HG03196 (cell line): ENCODE data around the gene CNOT11.
"Not testable (repeated sequence)": the region's sequence is repeated elsewhere in the genome, so short reads cannot be mapped to it uniquely, and the experiment has no call there.

ENCODE experiments used
- ATAC-seq: cut with Tn5 transposase; IDR thresholded peaks from one replicate; pipeline ENCODE4 v1.9.1; 2021; ENCODE audit not compliant: unreplicated experiment

CNOT11 gene

GRCh38 chr2:101307950-101308431 lies 55.3 kb downstream of the CNOT11 start:
- peak; percentile 18 for ATAC-seq

GRCh38 chr2:101308432-101309210 lies 55.9 kb downstream of the CNOT11 start, which contains the start of gene RNF149:
TSS of gene RNF149 (minus strand) at chr2:101308701. CDS start at chr2:101308588, 113 bp downstream.
- ATAC-seq = peak; percentile 67

GRCh38 chr2:101310090-101310833 lies 57.6 kb downstream of the CNOT11 start:
- ATAC-seq = no peak

GRCh38 chr2:101310834-101311695 lies 58.4 kb downstream of the CNOT11 start:
- ATAC-seq = no peak

- no peak for ATAC-seq
Observed at GRCh38 chr2:101311696-101312017, 59.0 kb downstream of the CNOT11 start.

- not testable (repeated sequence) for ATAC-seq
Observed at GRCh38 chr2:101316568-101316967, 63.9 kb downstream of the CNOT11 start.
